Activated naive CD4-positive, alpha-beta T cell treated with anti-CD3 and anti-CD28 coated beads, Interleukin-2, amount 10 ng/mL, durations not matched to agents 7 days and 5 days (primary cell): ENCODE results near the gene ATF7IP.

Source experiments
- CTCF ChIA-PET: fragments of 350-600 bp; sonication (Branson Sonifier 250); formaldehyde crosslinking; loops from one replicate; lab custom pipeline; 2021; ENCODE audit warnings: antibody characterized with exemption; lab: Charles Lee
- DNase-seq: peaks from one replicate; pipeline ENCODE4 v3.0.0-alpha.2; 2020
- H3K27ac Mint-ChIP-seq: one replicate; pipeline ENCODE4 v1.8.0; 2021; ENCODE audit warnings: mild to moderate bottlenecking, moderate library complexity, mixed read lengths
- H3K27me3 Mint-ChIP-seq: one replicate; pipeline ENCODE4 v1.8.0; 2021; ENCODE audit warnings: mild to moderate bottlenecking, mixed read lengths
- H3K36me3 Mint-ChIP-seq: one replicate; pipeline ENCODE4 v1.8.0; 2021; ENCODE audit warnings: mixed read lengths
- H3K4me1 Mint-ChIP-seq: one replicate; pipeline ENCODE4 v1.8.0; 2021; ENCODE audit warnings: mixed read lengths
- H3K4me3 Mint-ChIP-seq: one replicate; pipeline ENCODE4 v1.8.0; 2021; ENCODE audit warnings: mild to moderate bottlenecking, moderate library complexity, mixed read lengths
- H3K9me3 Mint-ChIP-seq: one replicate; pipeline ENCODE4 v1.8.0; 2021; ENCODE audit warnings: mixed read lengths

The ATF7IP gene

GRCh38 chr12:14505626-14506596 lies 140.4 kb downstream of the ATF7IP start:
- Mint-ChIP-seq H3K9me3 (no peaks in the 10 kb centered on the region), H3K27ac (no peak overlapping the region), H3K27me3 (no peaks in the 10 kb centered on the region), H3K4me1 (no peaks in the 10 kb centered on the region), H3K4me3 (no peak overlapping the region), H3K36me3 (peaks cover 27% of the 10 kb centered on the region)
- CTCF ChIA-PET = no interaction called here
- DNase-seq = no peak

GRCh38 chr12:14510574-14510973 lies 145.1 kb downstream of the ATF7IP start:
- H3K4me3 Mint-ChIP-seq = no peak overlapping the region
- no peak for DNase-seq
- H3K9me3 Mint-ChIP-seq = no peaks in the 10 kb centered on the region
- CTCF ChIA-PET = interaction anchor here (0.6 kb wide), 1 partner anchor 1616 kb away, joined by 3 read pairs; no protein-coding TSS in a partner anchor
- H3K4me1 Mint-ChIP-seq = no peaks in the 10 kb centered on the region
- H3K27ac Mint-ChIP-seq = no peak overlapping the region
- H3K36me3 Mint-ChIP-seq = peaks cover 1% of the 10 kb centered on the region
- no peaks in the 10 kb centered on the region for H3K27me3 Mint-ChIP-seq

GRCh38 chr12:14514154-14514842 lies 148.8 kb downstream of the ATF7IP start:
- CTCF ChIA-PET = no interaction called here
- Mint-ChIP-seq H3K36me3 (no peaks in the 10 kb centered on the region), H3K9me3 (no peaks in the 10 kb centered on the region), H3K4me1 (no peaks in the 10 kb centered on the region), H3K27me3 (no peaks in the 10 kb centered on the region), H3K27ac (no peak overlapping the region), H3K4me3 (no peak overlapping the region)
- DNase-seq = no peak

- Mint-ChIP-seq H3K36me3 (no peaks in the 10 kb centered on the region), H3K27me3 (no peaks in the 10 kb centered on the region), H3K9me3 (no peaks in the 10 kb centered on the region), H3K27ac (no peak overlapping the region), H3K4me3 (no peak overlapping the region), H3K4me1 (no peaks in the 10 kb centered on the region)
- CTCF ChIA-PET = no interaction called here
- no peak for DNase-seq
Measured at GRCh38 chr12:14514946-14515345, 149.5 kb downstream of the ATF7IP start.

GRCh38 chr12:14521822-14522221 lies 156.3 kb downstream of the ATF7IP start:
- Mint-ChIP-seq H3K9me3 (peaks cover 23% of the 10 kb centered on the region), H3K36me3 (no peaks in the 10 kb centered on the region)

GRCh38 chr12:14525964-14526363 lies 160.5 kb downstream of the ATF7IP start:
- Mint-ChIP-seq H3K4me1 (no peaks in the 10 kb centered on the region), H3K4me3 (no peak overlapping the region), H3K9me3 (peaks cover 22% of the 10 kb centered on the region), H3K36me3 (no peaks in the 10 kb centered on the region), H3K27me3 (peaks cover 3% of the 10 kb centered on the region), H3K27ac (no peak overlapping the region)
- CTCF ChIA-PET = no interaction called here
- no peak for DNase-seq

More at GRCh38 chr12:14521822-14522221, 156.3 kb downstream of the ATF7IP start:
- Mint-ChIP-seq H3K4me1 (no peaks in the 10 kb centered on the region), H3K27ac (no peak overlapping the region), H3K4me3 (no peak overlapping the region), H3K27me3 (peaks cover 6% of the 10 kb centered on the region)
- no peak for DNase-seq
- CTCF ChIA-PET = no interaction called here

- Mint-ChIP-seq H3K4me1 (no peaks in the 10 kb centered on the region), H3K27me3 (peaks cover 4% of the 10 kb centered on the region), H3K9me3 (no peaks in the 10 kb centered on the region), H3K36me3 (no peaks in the 10 kb centered on the region), H3K4me3 (no peak overlapping the region), H3K27ac (no peak overlapping the region)
- DNase-seq = no peak
- CTCF ChIA-PET = no interaction called here
Measured at GRCh38 chr12:14532152-14532551, 166.7 kb downstream of the ATF7IP start.

- DNase-seq = no peak
- CTCF ChIA-PET = no interaction called here
- H3K9me3 Mint-ChIP-seq = no peaks in the 10 kb centered on the region
- H3K36me3 Mint-ChIP-seq = no peaks in the 10 kb centered on the region
- peaks cover 7% of the 10 kb centered on the region for H3K27me3 Mint-ChIP-seq
- no peaks in the 10 kb centered on the region for H3K4me1 Mint-ChIP-seq
- H3K4me3 Mint-ChIP-seq = no peak overlapping the region
- H3K27ac Mint-ChIP-seq = no peak overlapping the region
Measured at GRCh38 chr12:14537088-14537487, 171.6 kb downstream of the ATF7IP start.

GRCh38 chr12:14540801-14541462 lies 175.4 kb downstream of the ATF7IP start:
- Mint-ChIP-seq H3K4me1 (no peaks in the 10 kb centered on the region), H3K27me3 (peaks cover 3% of the 10 kb centered on the region), H3K9me3 (no peaks in the 10 kb centered on the region), H3K4me3 (no peak overlapping the region), H3K27ac (no peak overlapping the region), H3K36me3 (no peaks in the 10 kb centered on the region)
- CTCF ChIA-PET = no interaction called here
- no peak for DNase-seq

GRCh38 chr12:14545144-14546124 lies 180.0 kb downstream of the ATF7IP start:
- H3K4me3 Mint-ChIP-seq = no peak overlapping the region
- H3K4me1 Mint-ChIP-seq = no peaks in the 10 kb centered on the region
- CTCF ChIA-PET = no interaction called here
- H3K27me3 Mint-ChIP-seq = peaks cover 4% of the 10 kb centered on the region
- H3K36me3 Mint-ChIP-seq = no peaks in the 10 kb centered on the region
- H3K27ac Mint-ChIP-seq = no peak overlapping the region
- no peaks in the 10 kb centered on the region for H3K9me3 Mint-ChIP-seq
- no peak for DNase-seq

GRCh38 chr12:14547571-14547970 lies 182.1 kb downstream of the ATF7IP start:
- no peak for DNase-seq
- Mint-ChIP-seq H3K27me3 (peaks cover 4% of the 10 kb centered on the region), H3K36me3 (no peaks in the 10 kb centered on the region), H3K4me1 (no peaks in the 10 kb centered on the region), H3K9me3 (no peaks in the 10 kb centered on the region), H3K4me3 (no peak overlapping the region), H3K27ac (no peak overlapping the region)
- CTCF ChIA-PET = no interaction called here

GRCh38 chr12:14548609-14549008 lies 183.1 kb downstream of the ATF7IP start:
- no peaks in the 10 kb centered on the region for H3K9me3 Mint-ChIP-seq
- no peaks in the 10 kb centered on the region for H3K36me3 Mint-ChIP-seq
- H3K27ac Mint-ChIP-seq = no peak overlapping the region
- peaks cover 10% of the 10 kb centered on the region for H3K27me3 Mint-ChIP-seq
- no peaks in the 10 kb centered on the region for H3K4me1 Mint-ChIP-seq
- DNase-seq = no peak
- CTCF ChIA-PET = no interaction called here
- H3K4me3 Mint-ChIP-seq = no peak overlapping the region
